Spleen (tissue), 11 donors: ENCODE data around the gene PRPSAP1. TPM values are rescaled to one million over a fixed set of nuclear protein-coding genes. Genes with fewer than 3 reads are reported as not detected.

ENCODE experiments used
- DNase-seq: peaks from one replicate; pipeline ENCODE4 v3.0.0-alpha.2; 2020
- H3K27ac ChIP-seq, 8 donors: fragments of 200-600 bp; sonication (generic) in 7 of 8; 1 replicate in 4 of 8; 2 replicates in 4 of 8; pipeline versions ENCODE4 v1.5.0 to v1.8.0; 2016 to 2021; ENCODE audit warnings: inconsistent platforms in 4 of 8, mild to moderate bottlenecking in 4 of 8, moderate library complexity in 1 of 8
- H3K27me3 ChIP-seq, 7 donors: fragments of 200-600 bp; sonication (generic) in 6 of 7; replicated peaks in 1 of 7; 1 replicate in 4 of 7; 2 replicates in 3 of 7; pipeline versions ENCODE4 v1.5.0 to v1.8.0; 2016 to 2021; ENCODE audit warnings: inconsistent platforms in 3 of 7, mild to moderate bottlenecking in 1 of 7
- H3K36me3 ChIP-seq, 6 donors: fragments of 200-600 bp; sonication (generic) in 5 of 6; 1 replicate in 4 of 6; 2 replicates in 2 of 6; pipeline versions ENCODE4 v1.5.0 to v1.8.0; 2016 to 2021; ENCODE audit warnings: inconsistent platforms in 2 of 6
- H3K4me1 ChIP-seq, 6 donors: fragments of 200-600 bp; sonication (generic) in 5 of 6; 1 replicate in 3 of 6; 2 replicates in 3 of 6; pipeline versions ENCODE4 v1.5.0 to v1.8.0; 2016 to 2021; ENCODE audit warnings: inconsistent platforms in 3 of 6
- H3K4me3 ChIP-seq, 8 donors: fragments of 200-600 bp; sonication (generic) in 7 of 8; 1 replicate in 4 of 8; 2 replicates in 4 of 8; pipeline versions ENCODE4 v1.5.0 to v1.8.0; 2016 to 2021; ENCODE audit warnings: inconsistent platforms in 4 of 8, mild to moderate bottlenecking in 4 of 8, moderate library complexity in 2 of 8
- H3K9me3 ChIP-seq, 8 donors: fragments of 200-600 bp; sonication (generic) in 7 of 8; 1 replicate in 4 of 8; 2 replicates in 4 of 8; pipeline versions ENCODE4 v1.5.0 to v1.8.0; 2016 to 2021; ENCODE audit warnings: inconsistent platforms in 4 of 8
- CTCF ChIP-seq, 11 experiments: fragments of 200-600 bp in 7 of 11; fragments of 450-650 bp in 4 of 11; sonication (generic) in 4 of 11; IDR thresholded peaks in 8 of 11; conservative IDR thresholded peaks in 3 of 11; 1 replicate in 7 of 11; 2 replicates in 4 of 11; pipeline versions ENCODE4 v1.4.0 to v1.8.0; 2016 to 2021; ENCODE audit warnings: antibody characterized with exemption in 11 of 11, inconsistent platforms in 4 of 11, mild to moderate bottlenecking in 1 of 11
- POLR2A ChIP-seq, 3 donors: fragments of 450-650 bp; IDR thresholded peaks; one replicate each; pipeline ENCODE4 v1.5.1; 2017; ENCODE audit warnings: antibody characterized with exemption in 3 of 3, mild to moderate bottlenecking in 1 of 3
- POLR2AphosphoS5 ChIP-seq, 3 donors: sonication (generic); formaldehyde crosslinking; IDR thresholded peaks; one replicate each; pipeline ENCODE4 v1.5.1; 2017; ENCODE audit warnings: antibody characterized with exemption in 3 of 3
- WGBS, 5 donors: extraction: QIAGEN DNeasy Blood & Tissue Kit in 3 of 5; methylation state at CpG; one replicate each; pipeline versions ENCODE4 v1.1.5 to v1.1.7; 2013 to 2018; 5-methylcytosine and 5-hydroxymethylcytosine counted together
- intact Hi-C: fragments of 100-400 bp; cut with DNase I; formaldehyde crosslinking; loops from one replicate; pipeline ENCODE4 v1.15.0; 2023; ENCODE audit warnings: low total_unique reads
- polyA plus RNA-seq, 3 donors: library from polyadenylated mRNA; stranded (reverse); fragments of 200-250 nt; gene quantifications; one replicate each; pipeline ENCODE4 v1.2.1, GENCODE V29; 2013
- total RNA-seq, 7 donors: library from RNA; depleted of rRNA in 3 of 7; stranded (reverse); fragments of >200 nt in 3 of 7; fragmentation: NEBNext Ultra II Directional in 4 of 7; extraction: Animal tissue kit (Norgen Biotek cat#: 25700) in 4 of 7; gene quantifications; one replicate each; pipeline versions ENCODE4 v1.1.0 to v1.2.1, GENCODE V29; 2016 to 2021
- donor health status: healthy with polysubstance abuse.
- donor health status: DM: no; HTN: no; CAD: no; lungs with moderate emphysema.
- donor health status: DM: no; HTN: no; CAD: no.
- donor health status: Bipolar disorder and iron deficiency.
- donor health status: healthy.
- donor health status: DM: no; HTN: no; CAD: no.
- donor health status: DM: yes; HTN: yes; CAD: no.

The PRPSAP1 gene
- total and polyA plus RNA-seq, 10 donors: 17.5 to 54.1 (median 35.8) TPM

- no peak for DNase-seq
- WGBS, 5 donors: 1 to 6% (median 3%) methylated on average over 5 to 12 of the region's 12 CpGs
- intact Hi-C loops: no loop called here
- H3K4me3 ChIP-seq: peak overlapping the region; percentile 92 to 99 (median 94)
- TF ChIP-seq POLR2AphosphoS5 (IDR thresholded peaks at IDR 0.05) (peak in 1 of 3 donors; percentile 47), CTCF (IDR thresholded peaks at IDR 0.05 in 8 of 11, conservative IDR thresholded peaks at IDR 0.05 in 3 of 11) (no peak), POLR2A (IDR thresholded peaks at IDR 0.05) (peak in 1 of 3 donors; percentile 18)
- peaks cover 0 to 47% (median 15%) of the 10 kb centered on the region in 6 donors for H3K36me3 ChIP-seq
- peak overlapping the region; percentile 87 to 99 (median 98) for H3K27ac ChIP-seq
- H3K9me3 ChIP-seq: no peaks in the 10 kb centered on the region
- no peaks in the 10 kb centered on the region for H3K27me3 ChIP-seq
- H3K4me1 ChIP-seq: peaks cover 66 to 87% (median 83%) of the 10 kb centered on the region in 6 donors
Measured at GRCh38 chr17:76266244-76266938, 87.3 kb downstream of the PRPSAP1 start.

GRCh38 chr17:76265624-76266243, 88.0 kb downstream of the PRPSAP1 start:
- peak overlapping the region; percentile 92 to 99 (median 94) for H3K4me3 ChIP-seq
- peaks cover 59 to 87% (median 83%) of the 10 kb centered on the region in 6 donors for H3K4me1 ChIP-seq
- intact Hi-C loops: no loop called here
- peak; percentile 24 to 83 (median 61) for TF ChIP-seq POLR2AphosphoS5 (IDR thresholded peaks at IDR 0.05)
- TF ChIP-seq CTCF (IDR thresholded peaks at IDR 0.05 in 8 of 11, conservative IDR thresholded peaks at IDR 0.05 in 3 of 11): no peak
- H3K27me3 ChIP-seq: no peaks in the 10 kb centered on the region
- DNase-seq: peak; percentile 92
- H3K27ac ChIP-seq: peak overlapping the region; percentile 87 to 99 (median 98)
- no peaks in the 10 kb centered on the region for H3K9me3 ChIP-seq
- WGBS, 5 donors: 0 to 1% (median 1%) methylated on average over 2 to 76 of the region's 76 CpGs
- peaks cover 0 to 40% (median 13%) of the 10 kb centered on the region in 6 donors for H3K36me3 ChIP-seq

DNA sequence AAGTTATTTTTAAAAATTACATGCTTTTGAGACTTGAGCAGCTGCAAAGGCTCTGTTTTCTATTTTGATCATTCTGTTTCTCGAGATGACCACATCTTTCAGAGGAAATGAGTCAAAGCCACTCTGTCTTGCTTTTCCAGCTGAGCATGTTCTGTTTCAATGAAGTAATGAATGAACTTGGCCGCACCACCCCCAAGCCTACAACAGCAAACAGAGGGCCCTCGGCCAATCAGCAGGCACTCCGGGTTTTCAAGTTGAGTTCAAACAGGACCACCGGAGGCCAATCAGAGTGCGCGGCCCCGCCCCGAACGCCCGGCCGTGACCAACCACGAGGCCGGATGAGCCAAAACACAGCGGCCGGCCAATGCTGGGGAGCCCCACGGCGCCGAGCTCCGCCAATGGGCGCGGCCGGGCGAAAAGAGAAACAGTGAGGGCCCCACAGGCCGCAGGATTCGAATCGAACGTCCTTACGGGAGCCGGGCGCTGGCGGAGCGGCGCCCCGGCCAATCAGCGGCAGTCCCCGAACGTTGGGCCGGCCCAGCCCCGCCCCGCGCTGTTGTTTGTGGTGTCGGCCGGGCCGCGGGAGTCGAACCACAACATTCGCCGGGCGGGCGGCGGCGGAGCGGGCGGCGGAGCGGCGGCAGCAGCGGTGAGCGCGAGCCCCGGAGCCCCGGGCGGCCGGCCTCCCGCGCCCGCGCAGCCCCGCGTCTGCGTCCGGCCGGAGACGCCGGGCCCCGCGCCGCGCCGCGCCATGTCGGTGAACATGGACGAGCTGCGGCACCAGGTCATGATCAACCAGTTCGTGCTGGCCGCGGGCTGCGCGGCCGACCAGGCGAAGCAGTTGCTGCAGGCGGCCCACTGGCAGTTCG, 88.7 kb downstream of the PRPSAP1 start, which contains the start of gene UBALD2:
UBALD2 (plus strand) TSS at position 594 of the 869 bp plus-strand sequence; CDS start at position 752, 158 bp downstream.
- no peaks in the 10 kb centered on the region for H3K27me3 ChIP-seq
- H3K4me3 ChIP-seq: peak within 1 kb of the TSS; percentile 92 to 99 (median 94)
- 0% methylated on average over 18 to 94 of the region's 94 CpGs for WGBS, 5 donors
- H3K9me3 ChIP-seq: no peaks in the 10 kb centered on the region
- intact Hi-C loops: no loop called here
- TF ChIP-seq POLR2A (IDR thresholded peaks at IDR 0.05) (peak in 2 of 3 donors; percentile 81 to 92), POLR2AphosphoS5 (IDR thresholded peaks at IDR 0.05) (peak; percentile 97 to 98 (median 98)), CTCF (IDR thresholded peaks at IDR 0.05 in 8 of 11, conservative IDR thresholded peaks at IDR 0.05 in 3 of 11) (peak in 2 of 11 experiments; percentile 36 to 48)
- H3K27ac ChIP-seq: peak within 1 kb of the TSS; percentile 87 to 99 (median 98)
- DNase-seq: peak; percentile 99
- H3K36me3 ChIP-seq: peaks cover 0 to 33% (median 5%) of the 10 kb centered on the region in 6 donors
- H3K4me1 ChIP-seq: peaks cover 52 to 87% (median 81%) of the 10 kb centered on the region in 6 donors
